Prostate gland (tissue), 2 donors: Measurements from ENCODE around the gene SEC16B.

Source experiments
- CTCF ChIP-seq, 4 experiments: fragments of 200-600 bp in 2 of 4; fragments of 450-650 bp in 2 of 4; sonication (generic) in 2 of 4; IDR thresholded peaks; 1 replicate in 3 of 4; 2 replicates in 1 of 4; pipeline ENCODE4 v1.5.1; 2016 to 2019; ENCODE audit warnings: antibody characterized with exemption in 4 of 4, mild to moderate bottlenecking in 2 of 4, moderate library complexity in 2 of 4
- POLR2AphosphoS5 ChIP-seq: sonication (generic); formaldehyde crosslinking; IDR thresholded peaks from one replicate; pipeline ENCODE4 v1.6.1; 2017; ENCODE audit warnings: antibody characterized with exemption

DNA sequence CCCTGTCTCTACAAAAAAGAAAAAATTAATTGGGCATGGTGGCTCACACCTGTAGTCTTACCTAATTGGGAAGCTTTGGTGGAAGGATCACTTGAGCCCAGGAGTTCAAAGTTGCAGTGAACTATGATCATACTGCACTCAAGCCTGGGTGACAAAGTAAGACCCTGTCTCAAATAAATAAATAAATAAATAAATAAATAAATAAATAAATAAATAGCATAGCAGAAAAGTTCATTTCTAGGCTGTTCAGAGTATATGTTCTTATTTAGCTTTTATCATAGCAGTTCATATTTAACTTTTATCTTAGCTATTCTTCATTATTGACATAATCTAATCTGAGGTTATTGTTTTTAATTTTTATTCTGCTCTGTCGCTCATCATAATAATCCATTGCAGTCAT, 8.7 kb upstream of the SEC16B start:
- TF ChIP-seq CTCF (IDR thresholded peaks at IDR 0.05) (no peak), POLR2AphosphoS5 (no peak)
